Measurements from ENCODE around the gene PCF11.

The PCF11 gene

DNA sequence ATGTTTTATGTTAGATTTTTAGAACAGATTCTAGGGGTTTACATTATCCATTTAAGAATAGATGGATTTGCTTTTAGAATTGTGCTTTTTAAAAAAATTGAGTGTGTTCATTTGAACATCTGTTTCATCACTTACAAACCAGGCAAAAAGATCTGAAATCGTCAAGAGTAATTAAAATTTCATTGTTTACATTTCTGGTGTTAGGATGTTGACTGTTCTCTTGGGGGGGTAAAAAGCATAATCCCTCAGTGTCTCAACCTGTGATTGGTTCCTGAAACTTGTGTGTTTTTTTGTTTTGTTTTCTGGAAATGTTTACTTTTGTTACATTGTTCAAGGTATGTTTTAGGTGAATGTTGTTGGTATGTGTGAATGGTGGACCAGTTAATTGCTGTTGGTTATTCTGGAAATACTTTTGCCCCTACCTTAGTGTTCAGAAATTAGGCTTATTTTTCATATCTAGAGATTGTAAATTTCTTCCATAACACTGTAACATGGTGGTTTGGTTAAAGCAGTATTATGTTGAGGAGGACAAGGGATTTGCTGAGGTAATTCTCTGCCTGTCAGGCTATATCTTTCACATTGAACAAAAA, 4.8 kb downstream of the PCF11 start:
- TF ChIP-seq Cebpa-rat (IDR thresholded peaks at IDR 0.05), result no peak

GRCh38 chr11:83162377-83162776, 5.4 kb downstream of the PCF11 start:
- Histone ChIP-seq H3K4me1 (peaks cover 38% of the 10 kb centered on the region), H3K9me3 (no peaks in the 10 kb centered on the region), H3K36me3 (peaks cover 65% of the 10 kb centered on the region), H3K4me3 (no peak overlapping the region), H4K20me1 (peaks cover 95% of the 10 kb centered on the region), H3K4me2 (peak overlapping the region; percentile 89; the same call in 1 of the 2 replicates), H3K9ac (no peak overlapping the region), H3K27me3 (no peaks in the 10 kb centered on the region), H3K27ac (no peak overlapping the region)
- TF ChIP-seq Cebpa-rat (IDR thresholded peaks at IDR 0.05), result no peak

More for the DNA sequence above, 4.8 kb downstream of the PCF11 start:
- Histone ChIP-seq H3K9ac (no peak overlapping the region), H3K27ac (no peak overlapping the region), H3K4me1 (peaks cover 38% of the 10 kb centered on the region), H3K27me3 (no peaks in the 10 kb centered on the region), H4K20me1 (peaks cover 90% of the 10 kb centered on the region), H3K36me3 (peaks cover 59% of the 10 kb centered on the region), H3K4me3 (no peak overlapping the region), H3K4me2 (peak overlapping the region; percentile 89), H3K9me3 (no peaks in the 10 kb centered on the region)

DNA sequence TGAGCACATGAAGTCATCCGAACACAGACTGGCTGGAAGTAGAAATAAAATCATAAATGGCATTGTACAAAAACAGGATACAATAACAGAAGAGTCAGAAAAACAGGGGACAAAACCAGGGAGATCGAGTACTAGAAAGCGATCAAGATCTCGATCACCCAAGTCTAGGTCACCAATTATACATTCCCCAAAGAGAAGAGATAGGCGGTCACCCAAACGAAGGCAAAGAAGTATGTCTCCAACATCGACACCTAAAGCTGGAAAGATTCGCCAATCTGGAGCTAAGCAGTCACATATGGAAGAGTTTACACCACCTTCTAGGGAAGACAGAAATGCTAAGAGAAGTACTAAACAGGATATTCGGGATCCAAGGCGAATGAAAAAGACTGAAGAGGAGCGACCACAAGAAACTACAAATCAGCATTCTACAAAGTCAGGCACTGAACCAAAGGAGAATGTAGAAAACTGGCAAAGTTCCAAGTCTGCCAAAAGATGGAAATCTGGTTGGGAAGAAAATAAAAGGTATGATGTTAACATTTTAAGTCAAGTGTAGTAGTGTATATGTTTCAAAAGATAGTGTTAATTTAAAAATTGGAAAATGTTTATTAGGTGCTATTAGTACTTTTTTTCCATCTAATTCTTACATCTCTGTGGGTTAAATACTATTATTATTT, 9.4 kb downstream of the PCF11 start:
- no peaks in the 10 kb centered on the region for H3K27me3 ChIP-seq
- peaks cover 47% of the 10 kb centered on the region for H3K4me1 ChIP-seq
- peaks cover 5% of the 10 kb centered on the region; the same call in 1 of the 2 replicates for H3K9me3 ChIP-seq
- peaks cover 88% of the 10 kb centered on the region for H4K20me1 ChIP-seq
- peaks cover 84% of the 10 kb centered on the region for H3K36me3 ChIP-seq
- no peak overlapping the region for H3K4me3 ChIP-seq
- no peak overlapping the region for H3K27ac ChIP-seq
- H3K4me2 ChIP-seq, result no peak overlapping the region
- no peak overlapping the region for H3K9ac ChIP-seq
- TF ChIP-seq Cebpa-rat (IDR thresholded peaks at IDR 0.05), result no peak

GRCh38 chr11:83168756-83169155, 11.8 kb downstream of the PCF11 start:
- H3K27ac ChIP-seq, result no peak overlapping the region
- H3K9me3 ChIP-seq, result peaks cover 5% of the 10 kb centered on the region; the same call in 1 of the 2 replicates
- H3K36me3 ChIP-seq, result peaks cover 99% of the 10 kb centered on the region
- peaks cover 45% of the 10 kb centered on the region for H3K4me1 ChIP-seq
- peaks cover 88% of the 10 kb centered on the region for H4K20me1 ChIP-seq
- no peak overlapping the region for H3K9ac ChIP-seq
- H3K4me2 ChIP-seq, result peak overlapping the region; percentile 59
- no peak overlapping the region for H3K4me3 ChIP-seq
- TF ChIP-seq Cebpa-rat (IDR thresholded peaks at IDR 0.05), result no peak
- H3K27me3 ChIP-seq, result no peaks in the 10 kb centered on the region

GRCh38 chr11:83170865-83171264, 13.9 kb downstream of the PCF11 start:
- Histone ChIP-seq H3K9ac (no peak overlapping the region), H4K20me1 (peaks cover 93% of the 10 kb centered on the region), H3K9me3 (peaks cover 5% of the 10 kb centered on the region; the same call in 1 of the 2 replicates), H3K4me2 (peak overlapping the region; percentile 59), H3K27me3 (no peaks in the 10 kb centered on the region), H3K27ac (no peak overlapping the region), H3K4me3 (0 out of 2 replicates have a peak overlapping the region, but pooled peaks have one; percentile 8), H3K4me1 (peaks cover 49% of the 10 kb centered on the region), H3K36me3 (peaks cover 100% of the 10 kb centered on the region)
- no peak for TF ChIP-seq Cebpa-rat (IDR thresholded peaks at IDR 0.05)

DNA sequence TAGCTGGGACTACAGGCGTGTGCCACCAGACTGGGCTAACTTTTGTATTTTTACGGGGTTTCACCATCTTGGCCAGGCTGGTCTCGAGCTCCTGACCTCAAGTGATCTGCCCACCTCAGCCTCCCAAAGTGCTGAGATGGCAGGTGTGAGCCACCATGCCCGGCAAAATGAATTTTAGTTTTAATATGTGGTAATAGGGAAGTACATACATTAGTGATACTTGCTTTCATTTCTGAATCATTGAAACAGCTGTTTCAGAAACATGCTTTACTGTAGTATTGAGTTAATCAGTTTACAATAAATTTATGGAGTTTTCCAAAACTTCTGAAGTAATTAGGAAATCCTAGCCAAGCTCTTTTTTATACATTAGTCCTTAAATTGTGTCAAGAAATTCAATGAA, 15.6 kb downstream of the PCF11 start:
- H3K36me3 ChIP-seq, result peaks cover 96% of the 10 kb centered on the region
- H3K9me3 ChIP-seq, result peaks cover 5% of the 10 kb centered on the region; the same call in 1 of the 2 replicates
- TF ChIP-seq Cebpa-rat (IDR thresholded peaks at IDR 0.05), result no peak
- H3K27ac ChIP-seq, result no peak overlapping the region
- no peak overlapping the region for H3K9ac ChIP-seq
- no peak overlapping the region for H3K4me3 ChIP-seq
- peaks cover 49% of the 10 kb centered on the region for H3K4me1 ChIP-seq
- no peaks in the 10 kb centered on the region for H3K27me3 ChIP-seq
- H3K4me2 ChIP-seq, result no peak overlapping the region
- peaks cover 93% of the 10 kb centered on the region for H4K20me1 ChIP-seq

DNA sequence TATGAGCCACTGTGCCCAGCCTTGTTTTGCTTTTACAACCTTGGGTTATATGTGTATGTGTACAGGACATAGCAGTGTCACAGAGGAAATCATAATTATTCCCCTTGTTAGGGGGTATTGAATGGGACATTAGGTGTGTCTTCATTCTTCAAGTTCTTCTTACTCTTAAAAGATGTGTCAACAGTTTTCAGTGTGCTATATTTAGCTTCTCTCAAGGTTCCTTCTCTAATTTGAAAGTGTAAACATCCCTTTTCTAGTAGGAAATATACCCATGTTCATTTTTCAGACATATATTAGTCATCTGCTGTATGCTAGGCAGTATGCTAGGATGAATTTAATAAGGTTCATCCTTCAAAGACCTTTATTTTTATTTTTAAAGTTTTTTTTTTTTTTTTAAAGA, 17.1 kb downstream of the PCF11 start:
- Histone ChIP-seq H4K20me1 (peaks cover 99% of the 10 kb centered on the region), H3K27ac (no peak overlapping the region), H3K9me3 (no peaks in the 10 kb centered on the region), H3K9ac (no peak overlapping the region), H3K4me2 (peak overlapping the region; percentile 2; the same call in 1 of the 2 replicates), H3K4me1 (peaks cover 42% of the 10 kb centered on the region), H3K27me3 (no peaks in the 10 kb centered on the region), H3K4me3 (no peak overlapping the region), H3K36me3 (peaks cover 94% of the 10 kb centered on the region)
- no peak for TF ChIP-seq Cebpa-rat (IDR thresholded peaks at IDR 0.05)

DNA sequence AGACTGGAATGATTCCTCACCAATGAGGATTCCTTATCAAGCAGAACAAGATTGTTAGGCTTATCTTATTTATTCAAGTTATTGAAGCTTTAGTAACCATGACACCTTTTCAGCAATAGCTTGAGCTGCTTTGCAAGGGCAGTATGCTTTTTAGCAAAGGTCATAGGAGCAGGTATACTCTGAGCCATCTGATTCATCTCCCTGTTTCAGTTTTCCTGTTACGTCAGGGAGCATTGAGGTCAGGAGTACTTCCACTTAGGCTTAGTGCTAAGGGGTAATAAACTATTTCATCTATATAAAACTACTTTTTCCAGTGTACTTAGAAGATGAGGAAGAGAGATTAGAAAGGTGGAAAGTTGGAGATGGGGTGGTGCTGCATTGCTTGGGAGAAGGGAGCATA, 18.9 kb downstream of the PCF11 start:
- no peak overlapping the region for H3K27ac ChIP-seq
- H3K9ac ChIP-seq, result no peak overlapping the region
- H3K27me3 ChIP-seq, result no peaks in the 10 kb centered on the region
- no peak overlapping the region for H3K4me2 ChIP-seq
- no peak overlapping the region for H3K4me3 ChIP-seq
- peaks cover 94% of the 10 kb centered on the region for H3K36me3 ChIP-seq
- H3K9me3 ChIP-seq, result no peaks in the 10 kb centered on the region
- no peak for TF ChIP-seq Cebpa-rat (IDR thresholded peaks at IDR 0.05)
- H3K4me1 ChIP-seq, result peaks cover 24% of the 10 kb centered on the region
- H4K20me1 ChIP-seq, result peaks cover 99% of the 10 kb centered on the region

- no peak for TF ChIP-seq Cebpa-rat (IDR thresholded peaks at IDR 0.05)
- Histone ChIP-seq H3K9me3 (no peaks in the 10 kb centered on the region), H3K9ac (no peak overlapping the region), H3K36me3 (peaks cover 90% of the 10 kb centered on the region), H3K27me3 (no peaks in the 10 kb centered on the region), H4K20me1 (peaks cover 90% of the 10 kb centered on the region), H3K4me3 (no peak overlapping the region), H3K4me1 (no peaks in the 10 kb centered on the region), H3K27ac (no peak overlapping the region), H3K4me2 (no peak overlapping the region)
Observed at GRCh38 chr11:83181815-83182214, 24.9 kb downstream of the PCF11 start.

- TF ChIP-seq Cebpa-rat (IDR thresholded peaks at IDR 0.05), result no peak
- H3K9ac ChIP-seq, result no peak overlapping the region
- peaks cover 51% of the 10 kb centered on the region for H4K20me1 ChIP-seq
- H3K4me2 ChIP-seq, result no peak overlapping the region
- H3K36me3 ChIP-seq, result peaks cover 87% of the 10 kb centered on the region
- H3K27ac ChIP-seq, result no peak overlapping the region
- H3K4me3 ChIP-seq, result no peak overlapping the region
- no peaks in the 10 kb centered on the region for H3K4me1 ChIP-seq
- no peaks in the 10 kb centered on the region for H3K9me3 ChIP-seq
- H3K27me3 ChIP-seq, result no peaks in the 10 kb centered on the region
Observed at GRCh38 chr11:83185767-83186166, 28.8 kb downstream of the PCF11 start.

All from BLaER1 (cell line).